GM23338 (cell line): ENCODE data around the gene TOM1L1. TPM values are rescaled to one million over a fixed set of nuclear protein-coding genes. Genes with fewer than 3 reads are reported as not detected.

Experiments used
- ATAC-seq: fragments of 200-7000 bp; cut with Tn5 transposase; 3 replicates; pipeline ENCODE4 v1.9.1; 2020
- DNase-seq: peaks from one replicate; pipeline ENCODE4 v3.0.0-alpha.2; 2015; ENCODE audit warnings: low spot score
- H2AFZ ChIP-seq: fragments of 200-600 bp; sonication (generic); 2 replicates; pipeline ENCODE4 v1.8.0; 2016; ENCODE audit warnings: antibody characterized with exemption, mild to moderate bottlenecking, moderate library complexity
- H3F3A ChIP-seq: fragments of 200-600 bp; sonication (generic); replicated peaks from 2 replicates; pipeline ENCODE4 v1.8.0; 2017; ENCODE audit warnings: antibody characterized with exemption, mixed run types, low read depth
- H3K27ac ChIP-seq: fragments of 200-600 bp; sonication (generic); 2 replicates; pipeline ENCODE4 v1.6.1; 2016; ENCODE audit warnings: low read depth
- H3K27me3 ChIP-seq: fragments of 200-600 bp; sonication (generic); 2 replicates; pipeline ENCODE4 v1.8.0; 2016; ENCODE audit warnings: mild to moderate bottlenecking, mixed run types, moderate library complexity; ENCODE audit not compliant: insufficient read depth
- H3K36me3 ChIP-seq: fragments of 200-600 bp; sonication (generic); 2 replicates; pipeline ENCODE4 v1.8.0; 2016; ENCODE audit warnings: mild to moderate bottlenecking; ENCODE audit not compliant: insufficient read depth
- H3K4me1 ChIP-seq: fragments of 200-600 bp; sonication (generic); 2 replicates; pipeline ENCODE4 v1.8.0; 2016; ENCODE audit warnings: mild to moderate bottlenecking, moderate library complexity; ENCODE audit not compliant: insufficient read depth
- H3K4me2 ChIP-seq: fragments of 200-600 bp; sonication (generic); 2 replicates; pipeline ENCODE4 v1.7.1; 2017; ENCODE audit warnings: mixed run types
- H3K4me3 ChIP-seq: fragments of 200-600 bp; sonication (generic); 2 replicates; pipeline ENCODE4 v1.6.1; 2016; ENCODE audit warnings: mixed run types
- H3K79me2 ChIP-seq: fragments of 200-600 bp; sonication (generic); replicated peaks from 2 replicates; pipeline ENCODE4 v1.8.0; 2017; ENCODE audit warnings: mild to moderate bottlenecking; ENCODE audit not compliant: insufficient read depth
- H3K9me2 ChIP-seq: fragments of 200-600 bp; sonication (generic); 2 replicates; pipeline ENCODE4 v1.8.0; 2017; ENCODE audit not compliant: insufficient read depth
- H4K20me1 ChIP-seq: fragments of 200-600 bp; sonication (generic); replicated peaks from 2 replicates; pipeline ENCODE4 v1.8.0; 2017; ENCODE audit warnings: mild to moderate bottlenecking; ENCODE audit not compliant: insufficient read depth
- H3K27ac Mint-ChIP-seq: 2 replicates; pipeline ENCODE4 v1.8.0; 2020; ENCODE audit warnings: inconsistent platforms, mild to moderate bottlenecking, moderate library complexity, mixed read lengths
- H3K27me3 Mint-ChIP-seq: 3 replicates; pipeline ENCODE4 v1.8.0; 2022; ENCODE audit warnings: low read depth, mild to moderate bottlenecking, moderate library complexity, mixed read lengths, inconsistent platforms; ENCODE audit not compliant: insufficient read depth, poor library complexity
- H3K36me3 Mint-ChIP-seq: 3 replicates; pipeline ENCODE4 v1.8.0; 2021; ENCODE audit warnings: low read depth, mild to moderate bottlenecking, inconsistent platforms, moderate library complexity, mixed read lengths
- H3K4me1 Mint-ChIP-seq: 3 replicates; pipeline ENCODE4 v1.8.0; 2020; ENCODE audit warnings: mild to moderate bottlenecking, inconsistent platforms, mixed read lengths
- H3K4me3 Mint-ChIP-seq: 3 replicates; pipeline ENCODE4 v1.8.0; 2021; ENCODE audit warnings: moderate library complexity, mild to moderate bottlenecking, inconsistent platforms, mixed read lengths
- H3K9me3 Mint-ChIP-seq: 3 replicates; pipeline ENCODE4 v1.8.0; 2020; ENCODE audit warnings: moderate library complexity, mild to moderate bottlenecking, inconsistent platforms, mixed read lengths
- CTCF ChIP-seq, 2 experiments: fragments of 200-600 bp in 1 of 2; sonication (generic) in 1 of 2; conservative IDR thresholded peaks; 2 replicates each; pipeline versions ENCODE4 v1.5.1 to v1.6.1; 2016 to 2017; ENCODE audit warnings: antibody characterized with exemption in 2 of 2, low read depth in 2 of 2, mild to moderate bottlenecking in 2 of 2, moderate library complexity in 1 of 2
- ETS1 ChIP-seq: IDR thresholded peaks from 2 replicates; pipeline ENCODE4 v1.6.1; 2016; ENCODE audit warnings: antibody characterized with exemption
- EZH2 ChIP-seq: fragments of 200-600 bp; sonication (generic); IDR thresholded peaks from one replicate; pipeline ENCODE4 v1.8.0; 2017; ENCODE audit warnings: antibody characterized with exemption, mild to moderate bottlenecking, low read depth; ENCODE audit not compliant: unreplicated experiment
- JUNB ChIP-seq: IDR thresholded peaks from one replicate; pipeline ENCODE4 v1.6.1; 2016; ENCODE audit warnings: antibody characterized with exemption; ENCODE audit not compliant: unreplicated experiment
- NANOG ChIP-seq: IDR thresholded peaks from 2 replicates; pipeline ENCODE4 v1.6.1; 2016; ENCODE audit warnings: antibody characterized with exemption, borderline replicate concordance
- POLR2AphosphoS5 ChIP-seq: IDR thresholded peaks from 2 replicates; pipeline ENCODE4 v1.6.1; 2016; ENCODE audit warnings: antibody characterized with exemption, low read depth
- ZNF114 ChIP-seq: fragments of 250-450 bp; sonication (Bioruptor Pico); IDR thresholded peaks from 2 replicates; pipeline ENCODE4 v1.5.0; 2020; ENCODE audit warnings: mild to moderate bottlenecking, moderate library complexity
- polyA plus RNA-seq: library from polyadenylated mRNA; unstranded; fragments of >200 nt; fragmentation: Nextera tagmentation; extraction: Ambion mirVana; gene quantifications from 2 replicates; pipeline ENCODE4 v1.2.1, GENCODE V29; 2016
- total RNA-seq: library from RNA; depleted of rRNA; stranded (reverse); fragments of >200 nt; shearing (Covaris generic); gene quantifications from 2 replicates; pipeline ENCODE4 v1.2.3, GENCODE V29; 2014
- TF ChIP-seq, protein P1 (sequence below): IDR thresholded peaks from one replicate; pipeline ENCODE4 v1.6.1; 2018; ENCODE audit warnings: antibody characterized with exemption; ENCODE audit not compliant: unreplicated experiment

Gene TOM1L1
- total and polyA plus RNA-seq, 2 experiments from 2014 or later = 46.8 to 58.0 TPM

- Histone ChIP-seq H3K9me2 (no peaks in the 10 kb centered on the region), H3K36me3 (peaks cover 76% of the 10 kb centered on the region), H3K4me3 (no peak overlapping the region), H3K79me2 (no peaks in the 10 kb centered on the region), H3K27me3 (no peaks in the 10 kb centered on the region), H3K4me1 (no peaks in the 10 kb centered on the region), H3F3A (no peaks in the 10 kb centered on the region), H4K20me1 (0 out of 2 replicates have a peak, but pooled peaks cover 3% of the 10 kb centered on the region), H3K4me2 (no peak overlapping the region), H2AFZ (no peak overlapping the region), H3K27ac (no peak overlapping the region)
- DNase-seq = no peak
- Mint-ChIP-seq H3K9me3 (no peaks in the 10 kb centered on the region), H3K36me3 (peaks cover 86% of the 10 kb centered on the region), H3K27ac (no peak overlapping the region), H3K4me3 (no peak overlapping the region), H3K27me3 (peaks cover 3% of the 10 kb centered on the region), H3K4me1 (no peaks in the 10 kb centered on the region)
- TF ChIP-seq JUNB = no peak
- TF ChIP-seq ETS1 = no peak
- no peak for TF ChIP-seq NANOG
- TF ChIP-seq, protein P1, sequence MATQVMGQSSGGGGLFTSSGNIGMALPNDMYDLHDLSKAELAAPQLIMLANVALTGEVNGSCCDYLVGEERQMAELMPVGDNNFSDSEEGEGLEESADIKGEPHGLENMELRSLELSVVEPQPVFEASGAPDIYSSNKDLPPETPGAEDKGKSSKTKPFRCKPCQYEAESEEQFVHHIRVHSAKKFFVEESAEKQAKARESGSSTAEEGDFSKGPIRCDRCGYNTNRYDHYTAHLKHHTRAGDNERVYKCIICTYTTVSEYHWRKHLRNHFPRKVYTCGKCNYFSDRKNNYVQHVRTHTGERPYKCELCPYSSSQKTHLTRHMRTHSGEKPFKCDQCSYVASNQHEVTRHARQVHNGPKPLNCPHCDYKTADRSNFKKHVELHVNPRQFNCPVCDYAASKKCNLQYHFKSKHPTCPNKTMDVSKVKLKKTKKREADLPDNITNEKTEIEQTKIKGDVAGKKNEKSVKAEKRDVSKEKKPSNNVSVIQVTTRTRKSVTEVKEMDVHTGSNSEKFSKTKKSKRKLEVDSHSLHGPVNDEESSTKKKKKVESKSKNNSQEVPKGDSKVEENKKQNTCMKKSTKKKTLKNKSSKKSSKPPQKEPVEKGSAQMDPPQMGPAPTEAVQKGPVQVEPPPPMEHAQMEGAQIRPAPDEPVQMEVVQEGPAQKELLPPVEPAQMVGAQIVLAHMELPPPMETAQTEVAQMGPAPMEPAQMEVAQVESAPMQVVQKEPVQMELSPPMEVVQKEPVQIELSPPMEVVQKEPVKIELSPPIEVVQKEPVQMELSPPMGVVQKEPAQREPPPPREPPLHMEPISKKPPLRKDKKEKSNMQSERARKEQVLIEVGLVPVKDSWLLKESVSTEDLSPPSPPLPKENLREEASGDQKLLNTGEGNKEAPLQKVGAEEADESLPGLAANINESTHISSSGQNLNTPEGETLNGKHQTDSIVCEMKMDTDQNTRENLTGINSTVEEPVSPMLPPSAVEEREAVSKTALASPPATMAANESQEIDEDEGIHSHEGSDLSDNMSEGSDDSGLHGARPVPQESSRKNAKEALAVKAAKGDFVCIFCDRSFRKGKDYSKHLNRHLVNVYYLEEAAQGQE = no peak
- no peak for TF ChIP-seq POLR2AphosphoS5
- no peak for ATAC-seq
Measured at GRCh38 chr17:54935471-54935870, 34.8 kb downstream of the TOM1L1 start.

- ATAC-seq (no peak), DNase-seq (no peak)
- no peak overlapping the region for H3K27ac Mint-ChIP-seq
- Histone ChIP-seq H4K20me1 (0 out of 2 replicates have a peak, but pooled peaks cover 3% of the 10 kb centered on the region), H3K4me2 (no peak overlapping the region), H3K9me2 (no peaks in the 10 kb centered on the region), H3K27ac (no peak overlapping the region), H3K79me2 (no peaks in the 10 kb centered on the region), H3K4me1 (no peaks in the 10 kb centered on the region), H2AFZ (no peak overlapping the region), H3K27me3 (no peaks in the 10 kb centered on the region), H3F3A (no peaks in the 10 kb centered on the region), H3K4me3 (no peak overlapping the region), H3K36me3 (peaks cover 74% of the 10 kb centered on the region)
- no peaks in the 10 kb centered on the region for H3K9me3 Mint-ChIP-seq
- H3K27me3 Mint-ChIP-seq = no peaks in the 10 kb centered on the region
- H3K4me3 Mint-ChIP-seq = no peak overlapping the region
- no peaks in the 10 kb centered on the region for H3K4me1 Mint-ChIP-seq
- peaks cover 87% of the 10 kb centered on the region for H3K36me3 Mint-ChIP-seq
- no peak for TF ChIP-seq EZH2
- no peak for TF ChIP-seq JUNB
- no peak for TF ChIP-seq NANOG
- TF ChIP-seq ZNF114 (CRISPR knock-in tag) = no peak
- no peak for TF ChIP-seq POLR2AphosphoS5
- TF ChIP-seq CTCF (conservative IDR thresholded peaks at IDR 0.05; ENCODE audit: low read depth in 2 of 2) = no peak
- TF ChIP-seq ETS1 = no peak
Measured at GRCh38 chr17:54937018-54937417, 36.4 kb downstream of the TOM1L1 start.
